AG09319 (cell line): ENCODE results near the gene TSPAN15.

ENCODE experiments used
- DNase-seq: peaks from one replicate; pipeline ENCODE4 v3.0.0-alpha.2; 2010; ENCODE audit warnings: low read depth; ENCODE audit errors: extremely low read depth
- TF ChIP-seq, protein P1 (sequence below): IDR thresholded peaks from 2 replicates; pipeline ENCODE4 v1.5.1; 2011; ENCODE audit warnings: low read depth, mild to moderate bottlenecking, inconsistent platforms, low read length, moderate library complexity

TSPAN15 gene

DNA sequence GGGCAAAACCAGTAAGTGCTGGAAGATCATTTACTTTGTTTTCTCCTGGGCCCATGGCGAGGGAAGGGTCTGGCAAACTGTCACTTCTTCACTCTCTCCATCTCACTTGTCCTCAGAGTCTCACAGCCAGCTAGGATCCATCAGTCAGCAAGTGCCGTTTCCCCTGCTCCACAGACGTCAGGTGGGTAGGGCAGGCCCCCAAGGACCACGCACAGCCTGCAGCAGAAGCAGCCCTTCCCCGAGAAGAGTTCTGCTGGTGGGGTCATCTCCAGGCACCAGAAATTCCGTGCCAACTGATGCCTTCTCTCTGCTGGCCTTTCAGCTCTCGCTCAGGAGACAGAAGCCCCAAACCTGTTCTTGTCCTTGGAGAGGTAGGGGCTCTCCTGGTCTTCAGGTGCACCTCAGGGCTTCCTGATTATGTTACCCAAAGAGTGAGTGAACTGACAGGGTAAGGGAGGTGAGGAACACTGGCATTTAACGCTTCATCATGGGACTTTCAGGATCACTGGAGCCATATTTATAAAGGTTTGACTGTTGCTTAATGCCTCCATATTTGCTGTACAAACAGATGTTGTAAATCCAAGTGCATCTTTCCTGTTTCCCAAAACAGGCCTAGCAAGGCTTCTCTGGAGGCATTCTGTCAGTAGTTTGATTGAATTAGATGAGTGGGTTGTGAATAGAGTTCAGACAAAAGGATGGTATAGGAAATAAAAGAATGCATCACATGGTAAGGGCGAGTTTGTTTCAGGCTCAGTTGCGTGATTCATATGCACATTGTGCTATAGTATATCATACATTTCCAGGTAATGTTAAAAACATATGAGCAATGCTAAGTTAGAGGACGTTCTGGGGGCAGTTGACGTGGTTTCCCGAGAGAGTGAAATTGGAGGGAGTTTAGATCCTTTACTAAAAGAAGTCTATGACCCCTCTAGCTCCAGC, 13.7 kb upstream of the TSPAN15 start:
- TF ChIP-seq, protein P1, sequence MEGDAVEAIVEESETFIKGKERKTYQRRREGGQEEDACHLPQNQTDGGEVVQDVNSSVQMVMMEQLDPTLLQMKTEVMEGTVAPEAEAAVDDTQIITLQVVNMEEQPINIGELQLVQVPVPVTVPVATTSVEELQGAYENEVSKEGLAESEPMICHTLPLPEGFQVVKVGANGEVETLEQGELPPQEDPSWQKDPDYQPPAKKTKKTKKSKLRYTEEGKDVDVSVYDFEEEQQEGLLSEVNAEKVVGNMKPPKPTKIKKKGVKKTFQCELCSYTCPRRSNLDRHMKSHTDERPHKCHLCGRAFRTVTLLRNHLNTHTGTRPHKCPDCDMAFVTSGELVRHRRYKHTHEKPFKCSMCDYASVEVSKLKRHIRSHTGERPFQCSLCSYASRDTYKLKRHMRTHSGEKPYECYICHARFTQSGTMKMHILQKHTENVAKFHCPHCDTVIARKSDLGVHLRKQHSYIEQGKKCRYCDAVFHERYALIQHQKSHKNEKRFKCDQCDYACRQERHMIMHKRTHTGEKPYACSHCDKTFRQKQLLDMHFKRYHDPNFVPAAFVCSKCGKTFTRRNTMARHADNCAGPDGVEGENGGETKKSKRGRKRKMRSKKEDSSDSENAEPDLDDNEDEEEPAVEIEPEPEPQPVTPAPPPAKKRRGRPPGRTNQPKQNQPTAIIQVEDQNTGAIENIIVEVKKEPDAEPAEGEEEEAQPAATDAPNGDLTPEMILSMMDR = no peak
- no peak for DNase-seq

GRCh38 chr10:69438536-69439349, 12.5 kb upstream of the TSPAN15 start:
- DNase-seq = no peak
- TF ChIP-seq, protein P1 = no peak

GRCh38 chr10:69439350-69439739, 11.9 kb upstream of the TSPAN15 start:
- no peak for DNase-seq
- TF ChIP-seq, protein P1 = no peak

DNA sequence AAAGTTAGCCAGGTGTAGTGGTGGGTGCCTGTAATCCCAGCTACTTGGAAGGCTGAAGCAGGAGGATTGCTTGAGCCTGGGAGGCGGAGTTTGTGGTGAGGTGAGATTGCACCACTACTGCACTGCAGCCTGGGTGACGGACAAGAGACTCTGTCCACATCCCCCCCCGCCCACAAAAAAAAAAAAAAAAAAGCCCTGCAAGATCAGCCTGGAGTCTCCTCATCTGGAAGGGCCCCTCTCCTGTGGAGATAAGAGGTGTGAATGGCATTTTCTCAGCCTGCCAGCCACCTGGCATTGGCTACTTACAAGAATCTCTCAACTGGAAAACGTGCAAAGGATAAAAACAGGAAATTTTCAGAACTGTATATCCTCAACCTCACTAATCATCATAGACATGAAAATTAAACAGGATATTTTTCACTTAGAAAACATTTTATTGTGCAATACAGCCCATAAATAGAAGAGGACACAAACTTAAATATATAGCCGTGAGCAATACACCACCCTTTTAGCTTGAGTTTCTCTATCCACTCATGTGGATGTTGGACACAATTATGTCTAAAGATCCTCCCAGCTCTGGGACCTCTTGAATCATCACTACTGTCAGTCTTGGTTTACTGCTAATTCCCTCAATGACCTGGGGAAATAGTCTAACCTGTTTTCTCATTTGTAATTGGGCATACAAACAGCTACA, 11.3 kb upstream of the TSPAN15 start:
- TF ChIP-seq, protein P1 = no peak
- no peak for DNase-seq

DNA sequence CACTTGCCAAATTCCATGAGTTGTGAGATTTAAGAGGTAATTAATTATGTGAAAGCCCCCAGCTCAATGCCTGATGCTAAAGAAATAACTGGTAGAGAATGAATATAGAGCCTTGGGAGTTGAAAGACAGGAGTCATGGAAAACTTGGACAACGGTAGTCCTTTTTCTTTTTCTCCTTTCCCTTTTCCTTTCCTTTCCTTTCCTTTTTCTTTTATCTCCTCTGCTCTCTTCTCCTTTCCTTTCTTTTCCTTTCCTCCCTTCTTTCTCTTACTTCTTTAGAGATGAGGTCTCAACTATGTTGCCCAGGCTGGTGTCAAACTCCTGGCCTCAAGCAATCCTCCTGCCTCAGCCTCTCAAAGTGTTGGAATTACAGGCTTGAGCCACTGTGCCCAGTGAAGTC, 7.9 kb upstream of the TSPAN15 start:
- TF ChIP-seq, protein P1 = no peak
- DNase-seq = no peak

- DNase-seq = no peak
- TF ChIP-seq, protein P1 = no peak
Measured at GRCh38 chr10:69445041-69445440, 6.2 kb upstream of the TSPAN15 start.

DNA sequence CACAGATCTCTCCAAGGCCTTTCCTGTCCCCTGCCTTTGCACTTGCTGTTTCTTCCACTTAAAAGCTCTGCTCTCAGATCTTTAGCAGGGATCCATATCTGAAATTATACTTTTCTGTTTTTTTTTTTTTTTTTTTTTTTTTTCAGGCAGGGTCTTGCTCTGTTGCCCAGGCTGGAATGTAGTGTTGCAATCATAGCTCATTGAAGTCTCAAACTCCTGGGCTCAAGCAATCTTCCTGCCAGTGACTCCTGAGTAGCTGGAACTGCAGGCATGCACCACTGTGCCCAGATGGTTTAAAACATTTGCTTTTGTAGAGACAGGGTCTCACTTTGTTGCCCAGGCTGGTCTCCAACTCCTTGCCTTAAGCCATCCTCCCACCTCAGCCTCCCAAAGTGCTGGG, 5.0 kb upstream of the TSPAN15 start:
- DNase-seq = no peak
- TF ChIP-seq, protein P1 = no peak
